ENCODE results near the gene TBC1D8B.
"Not testable (repeated sequence)": the region's sequence is repeated elsewhere in the genome, so short reads cannot be mapped to it uniquely, and the experiment has no call there.

Gene TBC1D8B

GRCh38 chrX:106802388-106803275 lies at the start of gene TBC1D8B:
Gene TBC1D8B, plus strand, starts transcription at chrX:106802673. Its CDS starts 181 bp downstream, at chrX:106802854.
- no peak for TF ChIP-seq CTCF (IDR thresholded peaks at IDR 0.05; ENCODE audit: low read depth, low read length)
- peak within 1 kb of the TSS; percentile 70 for H3K4me3 ChIP-seq (ENCODE audit: low read depth, low read length)

- H3K4me3 ChIP-seq (ENCODE audit: low read depth, low read length) = not testable (repeated sequence)
Measured at GRCh38 chrX:106769288-106769687, 33.2 kb upstream of the TBC1D8B start.

- no peak for TF ChIP-seq CTCF (IDR thresholded peaks at IDR 0.05; ENCODE audit: low read depth, low read length)
- no peak overlapping the region for H3K4me3 ChIP-seq (ENCODE audit: low read depth, low read length)
Measured at GRCh38 chrX:106774981-106775380, 27.5 kb upstream of the TBC1D8B start.

- no peak for TF ChIP-seq CTCF (IDR thresholded peaks at IDR 0.05; ENCODE audit: low read depth, low read length)
- H3K4me3 ChIP-seq (ENCODE audit: low read depth, low read length) = no peak overlapping the region
Measured at GRCh38 chrX:106780264-106780663, 22.2 kb upstream of the TBC1D8B start.

- TF ChIP-seq CTCF (IDR thresholded peaks at IDR 0.05; ENCODE audit: low read depth, low read length) = no peak
- no peak overlapping the region for H3K4me3 ChIP-seq (ENCODE audit: low read depth, low read length)
Measured at GRCh38 chrX:106780664-106781377, 21.7 kb upstream of the TBC1D8B start.

- no peak overlapping the region for H3K4me3 ChIP-seq (ENCODE audit: low read depth, low read length)
- TF ChIP-seq CTCF (IDR thresholded peaks at IDR 0.05; ENCODE audit: low read depth, low read length) = no peak
Measured at GRCh38 chrX:106783716-106784115, 18.8 kb upstream of the TBC1D8B start.

GRCh38 chrX:106791495-106791894 lies 11.0 kb upstream of the TBC1D8B start:
- TF ChIP-seq CTCF (IDR thresholded peaks at IDR 0.05; ENCODE audit: low read depth, low read length) = no peak
- no peak overlapping the region for H3K4me3 ChIP-seq (ENCODE audit: low read depth, low read length)

All from WI38 (cell line).